UCSD-AML1 (cell line): ENCODE measurements around the gene NFATC4.

Experiments
- DNase-seq: peaks from one replicate; lab custom pipeline; 2025; ENCODE audit not compliant: unreplicated experiment; lab: John Stamatoyannopoulos, UW

Gene NFATC4

DNA sequence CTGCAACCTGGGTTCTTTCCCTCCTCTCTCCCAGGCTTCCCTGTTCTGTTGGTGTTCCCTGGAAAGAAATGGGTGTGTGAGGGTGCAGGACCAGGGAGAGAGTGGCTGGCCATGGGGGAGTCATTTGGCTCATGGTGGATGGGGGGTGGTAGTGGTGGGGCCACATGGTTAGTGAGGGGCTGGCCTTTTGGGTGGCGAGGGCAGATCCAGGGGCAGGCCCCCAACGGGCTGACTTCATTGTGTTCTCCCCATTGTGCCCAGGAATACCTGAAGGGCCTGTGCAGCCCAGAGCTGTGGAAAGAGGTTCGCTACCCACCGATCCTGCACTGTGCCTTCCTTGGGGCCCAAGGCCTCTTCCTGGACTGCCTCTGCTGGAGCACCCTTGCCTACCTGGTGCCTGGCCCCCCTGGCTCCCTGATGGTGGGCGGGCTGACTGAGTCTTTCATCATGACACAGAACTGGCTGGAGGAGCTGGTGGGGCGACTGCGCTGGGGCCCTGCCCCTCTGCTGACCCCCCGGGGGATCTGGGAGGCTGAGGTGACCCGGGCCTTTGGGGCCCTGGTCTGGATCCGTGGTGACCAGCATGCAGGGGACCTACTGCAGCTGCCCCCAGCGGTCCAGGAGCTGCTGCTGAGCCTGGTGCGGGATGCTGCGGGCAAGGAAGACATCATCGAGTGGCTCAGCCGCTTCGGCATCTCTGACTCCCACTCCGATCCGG lies 39.8 kb downstream of the NFATC4 start:
- DNase-seq = no peak

DNA sequence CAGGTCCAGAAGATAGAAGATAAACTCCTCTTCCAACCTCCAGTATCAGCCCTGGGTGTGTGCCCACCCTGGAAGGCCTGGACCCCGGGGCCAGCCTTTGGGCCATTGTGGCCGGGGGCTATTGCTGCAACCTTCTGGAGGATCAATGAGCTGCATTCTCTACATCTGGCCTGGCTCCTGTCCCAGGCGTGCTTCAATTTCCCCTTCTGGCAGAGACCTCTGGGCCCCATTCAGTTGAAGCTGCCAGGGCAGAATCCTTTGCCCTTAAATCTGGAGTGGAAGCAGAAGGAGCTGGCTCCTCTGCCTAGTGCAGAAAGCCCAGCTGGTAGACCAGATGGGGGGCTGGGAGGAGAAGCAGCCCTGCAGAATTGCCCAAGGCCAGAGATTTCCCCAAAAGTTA lies 40.8 kb downstream of the NFATC4 start:
- DNase-seq = no peak

DNA sequence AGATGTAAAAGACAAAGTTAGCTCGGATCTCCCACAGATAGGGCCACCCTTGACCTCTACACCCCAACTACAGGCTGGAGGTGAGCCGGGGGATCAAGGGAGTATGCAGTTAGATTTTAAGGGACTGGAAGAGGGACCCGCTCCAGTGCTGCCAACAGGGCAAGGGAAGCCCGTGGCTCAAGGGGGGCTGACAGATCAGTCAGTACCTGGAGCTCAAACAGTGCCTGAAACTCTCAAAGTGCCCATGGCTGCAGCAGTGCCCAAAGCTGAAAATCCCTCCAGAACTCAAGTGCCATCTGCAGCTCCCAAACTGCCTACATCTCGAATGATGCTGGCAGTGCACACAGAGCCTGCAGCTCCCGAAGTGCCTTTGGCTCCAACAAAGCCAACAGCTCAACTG lies 41.2 kb downstream of the NFATC4 start:
- no peak for DNase-seq

DNA sequence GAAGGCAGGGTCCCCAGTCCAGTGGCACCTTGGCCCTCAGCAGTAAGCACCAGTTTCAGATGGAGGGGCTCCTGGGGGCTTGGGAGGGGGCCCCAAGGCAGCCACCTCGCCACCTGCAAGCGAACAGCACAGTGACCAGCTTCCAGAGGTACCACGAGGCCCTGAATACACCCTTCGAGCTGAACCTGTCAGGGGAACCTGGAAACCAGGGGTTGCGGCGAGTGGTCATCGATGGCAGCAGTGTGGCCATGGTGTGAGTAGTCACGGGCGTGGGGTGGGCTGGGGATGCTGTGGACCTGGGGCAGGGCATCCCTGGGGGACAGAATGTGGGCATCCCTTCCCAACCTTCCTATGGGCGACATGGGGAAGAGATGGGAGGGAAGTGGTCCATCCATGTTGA lies 42.0 kb downstream of the NFATC4 start:
- DNase-seq = no peak

DNA sequence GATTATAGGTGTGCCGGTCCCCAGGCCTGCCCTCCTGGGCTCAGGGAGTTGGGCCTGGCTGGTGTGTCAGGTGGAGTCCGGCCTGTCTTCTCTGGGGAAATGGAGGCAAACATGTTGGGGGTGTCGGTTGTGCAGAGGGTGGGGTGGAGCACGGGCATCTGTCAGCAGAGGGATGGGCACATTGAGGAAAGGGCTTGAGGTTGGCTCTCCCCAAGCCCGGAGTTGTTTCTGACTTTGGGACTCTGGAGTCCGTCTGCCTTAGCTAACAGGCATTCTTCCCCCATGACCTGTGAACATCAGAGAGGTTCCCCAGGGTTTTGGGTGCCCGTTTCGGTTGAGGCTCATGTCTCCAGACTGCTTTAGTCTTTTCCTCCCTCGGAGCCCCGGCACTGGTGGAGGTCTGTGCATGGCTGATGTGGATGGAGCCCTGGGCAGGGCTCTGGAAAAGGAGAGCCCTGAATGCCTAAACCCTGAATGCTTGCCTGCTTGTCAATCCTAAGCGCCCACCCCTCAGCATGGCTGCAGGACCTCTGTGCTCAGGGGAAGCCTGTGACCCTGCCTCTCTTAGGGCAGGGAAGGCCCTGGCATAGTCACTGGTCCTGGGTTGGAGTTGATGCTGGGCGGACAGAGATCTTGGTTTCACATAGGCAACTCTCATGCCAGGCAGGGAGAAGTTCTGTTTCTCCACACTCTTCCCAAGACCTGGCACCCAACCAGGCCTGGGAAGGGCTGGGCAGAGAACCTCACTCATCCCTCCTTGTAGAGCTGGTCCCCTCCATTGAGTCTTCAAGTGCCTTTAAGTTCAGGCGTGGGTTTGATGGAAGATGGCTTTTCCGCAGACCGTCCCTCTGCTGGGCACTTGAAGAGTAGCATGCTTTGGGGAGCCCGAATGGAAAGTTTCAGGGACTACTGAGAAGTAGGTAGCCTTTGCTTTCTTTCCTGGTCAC lies 43.7 kb downstream of the NFATC4 start:
- DNase-seq = peak; percentile 53

DNA sequence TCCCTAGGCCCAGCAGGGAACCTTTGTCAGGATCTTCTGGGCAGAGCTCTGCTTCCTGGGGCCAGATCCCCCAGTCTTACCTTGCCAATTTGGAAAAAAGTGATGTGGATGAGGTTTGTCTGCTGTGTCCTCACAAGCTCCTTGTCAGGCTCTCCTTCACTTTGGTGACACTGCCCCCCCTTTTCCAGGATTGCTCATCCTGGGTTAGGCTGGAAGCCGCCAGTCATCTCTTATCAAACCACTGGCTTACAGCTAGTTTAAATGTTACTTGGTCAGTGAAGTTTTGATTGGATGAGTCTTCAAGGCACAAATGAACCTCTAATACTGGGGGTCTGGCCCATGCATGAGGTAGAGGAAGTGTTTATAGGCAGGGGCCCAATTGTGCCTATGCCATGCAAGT lies 46.1 kb downstream of the NFATC4 start:
- DNase-seq = no peak

DNA sequence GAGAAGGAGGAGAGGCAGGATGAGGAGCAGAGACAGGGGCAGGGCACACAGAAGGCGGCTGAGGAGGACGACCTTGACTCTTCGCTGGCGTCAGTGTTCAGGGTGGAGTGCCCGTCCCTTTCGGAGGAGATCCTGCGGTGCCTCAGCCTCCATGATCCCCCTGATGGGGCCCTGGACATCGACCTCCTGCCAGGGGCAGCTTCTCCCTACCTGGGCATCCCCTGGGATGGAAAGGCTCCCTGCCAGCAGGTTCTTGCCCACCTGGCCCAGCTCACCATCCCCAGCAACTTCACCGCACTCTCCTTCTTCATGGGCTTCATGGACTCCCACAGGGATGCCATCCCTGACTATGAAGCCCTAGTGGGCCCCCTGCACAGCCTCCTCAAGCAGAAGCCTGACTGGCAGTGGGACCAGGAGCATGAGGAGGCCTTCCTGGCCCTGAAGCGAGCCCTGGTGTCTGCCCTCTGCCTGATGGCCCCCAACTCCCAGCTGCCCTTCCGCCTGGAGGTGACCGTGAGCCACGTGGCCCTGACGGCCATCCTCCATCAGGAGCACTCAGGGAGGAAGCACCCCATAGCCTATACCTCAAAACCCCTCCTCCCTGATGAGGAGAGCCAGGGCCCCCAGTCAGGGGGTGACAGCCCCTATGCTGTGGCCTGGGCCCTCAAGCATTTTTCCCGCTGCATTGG lies 46.9 kb downstream of the NFATC4 start:
- DNase-seq = no peak

DNA sequence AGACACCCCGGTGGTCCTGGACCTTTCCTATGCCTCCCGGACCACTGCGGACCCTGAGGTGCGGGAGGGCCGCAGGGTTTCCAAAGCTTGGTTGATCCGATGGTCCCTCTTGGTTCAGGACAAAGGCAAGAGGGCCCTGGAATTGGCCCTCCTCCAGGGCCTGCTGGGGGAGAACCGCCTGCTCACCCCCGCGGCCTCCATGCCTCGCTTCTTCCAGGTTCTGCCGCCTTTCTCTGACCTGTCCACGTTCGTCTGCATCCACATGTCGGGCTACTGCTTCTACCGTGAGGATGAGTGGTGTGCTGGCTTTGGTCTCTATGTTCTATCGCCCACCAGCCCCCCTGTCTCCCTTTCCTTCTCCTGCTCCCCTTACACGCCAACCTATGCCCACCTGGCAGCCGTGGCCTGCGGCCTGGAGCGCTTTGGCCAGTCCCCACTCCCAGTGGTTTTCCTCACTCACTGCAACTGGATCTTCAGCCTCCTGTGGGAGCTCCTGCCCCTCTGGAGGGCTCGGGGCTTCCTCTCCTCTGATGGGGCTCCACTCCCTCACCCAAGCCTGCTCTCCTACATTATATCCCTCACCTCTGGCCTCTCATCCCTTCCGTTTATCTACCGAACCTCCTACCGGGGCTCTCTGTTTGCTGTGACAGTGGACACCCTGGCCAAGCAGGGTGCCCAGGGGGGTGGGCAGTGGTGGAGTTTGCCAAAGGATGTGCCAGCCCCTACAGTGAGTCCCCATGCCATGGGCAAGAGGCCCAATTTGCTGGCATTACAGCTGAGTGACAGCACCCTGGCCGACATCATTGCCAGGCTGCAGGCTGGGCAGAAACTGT lies 47.7 kb downstream of the NFATC4 start:
- DNase-seq = no peak

DNA sequence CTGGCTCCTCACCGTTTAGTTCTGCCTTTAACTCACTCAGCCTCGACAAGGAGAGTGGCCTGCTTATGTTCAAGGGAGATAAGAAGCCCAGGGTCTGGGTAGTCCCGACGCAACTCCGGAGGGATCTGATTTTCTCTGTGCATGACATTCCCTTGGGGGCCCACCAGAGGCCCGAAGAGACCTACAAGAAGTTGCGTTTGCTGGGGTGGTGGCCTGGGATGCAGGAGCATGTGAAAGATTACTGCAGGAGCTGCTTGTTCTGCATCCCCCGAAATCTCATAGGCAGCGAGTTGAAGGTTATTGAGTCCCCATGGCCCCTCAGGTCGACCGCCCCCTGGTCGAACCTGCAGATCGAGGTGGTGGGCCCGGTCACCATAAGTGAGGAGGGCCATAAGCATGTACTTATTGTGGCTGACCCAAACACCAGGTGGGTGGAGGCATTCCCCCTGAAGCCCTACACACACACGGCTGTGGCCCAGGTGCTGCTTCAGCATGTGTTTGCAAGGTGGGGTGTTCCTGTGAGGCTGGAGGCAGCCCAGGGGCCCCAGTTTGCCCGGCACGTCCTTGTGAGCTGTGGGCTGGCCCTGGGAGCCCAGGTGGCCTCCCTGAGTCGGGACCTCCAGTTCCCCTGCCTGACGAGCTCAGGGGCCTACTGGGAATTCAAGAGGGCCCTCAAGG lies 48.4 kb downstream of the NFATC4 start:
- no peak for DNase-seq

DNA sequence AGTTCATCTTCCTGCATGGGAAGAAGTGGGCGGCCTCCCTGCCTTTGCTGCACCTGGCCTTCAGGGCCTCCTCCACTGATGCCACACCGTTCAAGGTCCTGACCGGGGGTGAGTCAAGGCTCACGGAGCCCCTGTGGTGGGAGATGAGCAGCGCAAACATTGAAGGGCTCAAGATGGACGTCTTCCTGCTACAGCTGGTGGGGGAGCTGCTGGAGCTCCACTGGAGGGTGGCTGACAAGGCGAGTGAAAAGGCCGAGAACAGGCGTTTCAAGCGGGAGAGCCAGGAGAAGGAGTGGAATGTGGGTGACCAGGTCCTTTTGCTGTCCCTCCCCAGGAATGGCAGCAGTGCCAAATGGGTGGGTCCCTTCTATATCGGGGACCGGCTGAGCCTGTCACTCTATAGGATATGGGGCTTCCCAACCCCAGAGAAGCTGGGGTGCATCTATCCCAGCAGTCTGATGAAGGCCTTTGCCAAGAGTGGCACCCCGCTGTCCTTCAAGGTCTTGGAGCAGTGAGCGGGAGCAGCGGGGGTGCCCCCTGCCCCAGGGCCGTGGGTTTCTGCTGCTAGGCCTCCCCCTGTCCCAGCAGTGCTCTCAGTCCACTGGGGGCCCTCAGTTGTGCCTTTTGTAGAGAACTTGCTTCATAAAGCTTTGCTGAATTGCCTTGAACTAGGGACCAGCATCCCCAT lies 49.1 kb downstream of the NFATC4 start:
- DNase-seq = no peak

DNA sequence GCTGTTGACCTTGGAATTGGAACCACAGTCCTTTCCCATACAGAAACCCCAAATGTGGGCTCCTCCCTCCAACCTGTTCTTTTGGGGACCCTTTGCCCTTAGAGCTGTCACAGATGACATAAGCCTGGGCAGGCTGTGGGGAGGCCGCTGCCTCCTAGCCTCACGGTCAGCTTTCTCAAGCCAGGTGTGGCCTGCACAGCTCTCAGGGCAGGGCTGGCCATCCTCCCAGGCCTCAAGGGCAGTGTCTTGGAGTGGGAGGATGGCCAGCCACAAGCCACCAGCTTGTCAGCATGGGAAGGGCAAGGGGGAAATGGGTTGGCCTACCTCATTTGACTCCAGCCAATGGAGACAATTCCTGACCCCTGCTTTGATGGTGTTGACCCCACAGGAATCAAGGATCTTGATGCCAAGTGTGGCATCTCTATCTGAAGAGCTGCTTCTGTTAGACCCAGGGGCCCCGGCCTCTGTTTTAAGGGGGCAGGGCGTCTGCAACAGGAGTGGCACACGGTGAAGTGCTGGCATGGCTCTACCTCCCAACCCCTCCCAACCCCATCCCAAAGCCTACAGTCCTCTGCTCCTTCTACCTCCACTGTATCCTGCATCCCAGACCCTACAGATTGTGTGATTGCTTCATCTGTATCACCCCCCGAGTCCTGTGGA lies 50.0 kb downstream of the NFATC4 start:
- no peak for DNase-seq

DNA sequence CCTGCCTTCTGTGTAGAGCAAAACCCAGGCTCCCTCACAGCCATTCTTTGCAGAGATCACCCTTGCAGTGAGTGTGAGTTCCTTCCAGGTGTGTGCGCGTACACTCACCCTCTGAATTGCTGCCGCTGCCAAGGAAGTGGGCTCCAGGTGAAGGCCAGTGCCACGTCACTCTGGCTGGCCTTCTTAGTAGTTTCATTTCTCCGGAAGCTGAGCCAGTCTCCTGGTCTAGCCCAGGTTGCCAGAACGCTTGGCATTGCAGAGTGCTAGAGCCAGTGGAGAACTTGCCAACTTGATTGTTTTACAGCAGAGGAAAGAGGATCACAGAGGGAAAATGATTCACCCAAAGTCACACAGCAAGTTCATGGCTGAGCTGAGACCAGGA lies 50.5 kb downstream of the NFATC4 start:
- no peak for DNase-seq

DNA sequence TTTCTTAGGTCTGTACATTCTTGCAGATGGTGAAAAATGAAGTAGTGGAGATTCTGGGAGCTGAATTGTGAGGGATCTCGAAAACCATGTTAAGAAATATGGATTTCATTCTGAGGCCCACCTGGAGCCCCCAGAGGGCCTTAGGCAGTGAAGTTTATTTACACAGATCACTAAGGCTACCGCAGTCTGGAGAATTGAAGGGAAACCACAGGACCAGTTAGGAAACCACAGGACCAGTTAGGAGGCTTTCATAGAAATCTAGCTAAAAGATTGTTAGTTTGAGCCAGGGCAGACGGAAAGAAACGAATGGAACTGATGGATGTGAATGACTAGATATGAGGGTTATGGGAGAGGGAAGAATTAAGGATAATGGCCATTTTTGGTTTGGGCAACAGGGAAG lies 54.3 kb downstream of the NFATC4 start:
- no peak for DNase-seq

DNA sequence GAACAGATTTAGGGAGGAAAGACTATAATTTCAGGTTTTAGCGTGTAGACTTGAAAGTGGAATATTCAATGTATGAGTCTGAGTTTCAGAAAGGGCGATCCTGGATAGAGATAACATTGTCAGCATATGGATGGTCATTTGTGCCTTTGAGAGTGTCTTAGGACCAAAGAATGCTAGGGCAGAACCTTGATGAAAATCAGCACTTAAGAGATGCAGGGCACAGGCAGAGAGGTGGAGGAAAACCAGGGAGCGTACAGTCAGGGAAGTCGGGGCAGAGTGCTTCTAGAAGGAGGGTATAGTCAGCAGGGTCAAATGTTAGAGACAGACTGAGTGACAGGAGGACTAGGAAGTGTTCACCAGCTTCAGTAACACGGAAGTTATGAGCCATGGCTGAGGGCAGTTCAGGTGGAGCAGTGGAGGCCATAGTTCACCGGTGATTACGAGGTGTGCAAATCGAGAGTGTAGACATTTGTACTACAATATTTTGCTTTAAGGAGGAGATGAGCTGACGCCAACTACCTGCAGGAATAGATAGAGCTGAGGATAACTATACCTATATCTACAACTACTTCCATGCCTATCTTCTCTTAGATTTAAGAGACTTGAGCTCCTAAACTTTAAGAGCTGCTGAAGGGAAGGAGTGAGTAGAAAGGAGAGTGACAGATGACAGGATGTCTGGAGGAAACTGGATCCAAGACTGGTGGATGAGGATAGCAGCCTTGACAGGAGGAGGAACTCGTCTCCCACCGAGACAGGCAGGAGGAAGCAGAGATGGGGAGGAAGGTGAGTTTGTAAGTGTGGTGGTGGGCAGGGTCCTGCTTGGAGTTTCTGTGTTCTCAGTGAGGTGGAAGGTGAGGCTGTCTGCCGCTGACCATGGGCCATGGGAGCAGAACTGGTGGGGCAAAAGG lies 55.0 kb downstream of the NFATC4 start:
- DNase-seq = no peak

DNA sequence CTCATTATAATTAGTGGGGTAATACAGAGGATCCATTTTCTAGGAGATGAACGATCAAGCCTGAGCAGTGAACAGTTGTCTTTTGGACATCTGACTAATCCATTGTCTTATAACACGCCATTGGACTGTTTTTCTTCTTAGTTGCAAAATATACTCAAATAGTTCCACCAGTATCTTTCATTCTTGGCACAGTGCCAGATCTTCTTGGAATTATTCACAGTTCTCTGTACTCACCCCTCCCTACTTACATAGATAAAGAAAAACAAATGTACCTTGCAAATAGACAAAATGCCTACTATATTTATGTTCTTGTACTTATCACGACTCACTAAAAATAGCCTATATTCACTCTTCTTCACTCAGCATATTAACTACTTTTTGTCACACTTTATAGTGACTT lies 57.7 kb downstream of the NFATC4 start:
- no peak for DNase-seq

DNA sequence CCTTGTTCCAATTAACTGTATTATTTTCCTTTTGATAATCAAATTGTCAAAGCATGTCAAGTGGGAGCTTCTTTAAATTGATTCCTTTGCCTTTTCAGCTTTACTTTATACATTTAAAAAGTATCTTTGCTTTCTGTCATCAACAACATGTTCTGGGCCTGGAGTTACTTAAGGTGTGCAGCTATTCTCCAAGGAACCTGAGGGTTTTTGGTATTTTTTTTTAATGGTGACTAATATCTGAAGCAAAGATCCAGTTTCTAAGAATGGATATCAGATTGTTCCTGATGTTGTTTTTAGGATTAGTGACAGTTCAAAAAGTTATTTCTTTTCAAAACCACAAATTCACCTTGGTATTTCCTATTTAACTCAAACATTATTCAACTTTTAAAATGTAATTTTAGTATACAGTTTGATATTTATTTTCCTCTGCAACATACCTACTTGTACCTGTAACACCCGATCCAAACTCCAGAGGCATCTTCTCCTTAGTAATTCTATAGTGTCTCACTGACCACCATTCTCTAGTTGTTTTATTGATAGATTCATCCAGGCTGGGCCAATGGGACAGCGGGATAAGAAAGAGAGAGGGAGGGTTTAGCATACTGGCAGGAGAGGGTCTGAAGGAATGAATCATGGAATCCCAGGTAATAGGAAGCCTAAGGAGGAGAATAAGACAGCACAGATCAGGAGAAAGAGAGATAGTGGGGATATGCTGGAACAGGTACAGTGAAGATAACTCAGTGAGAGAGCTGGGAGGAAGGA lies 58.3 kb downstream of the NFATC4 start:
- no peak for DNase-seq

DNA sequence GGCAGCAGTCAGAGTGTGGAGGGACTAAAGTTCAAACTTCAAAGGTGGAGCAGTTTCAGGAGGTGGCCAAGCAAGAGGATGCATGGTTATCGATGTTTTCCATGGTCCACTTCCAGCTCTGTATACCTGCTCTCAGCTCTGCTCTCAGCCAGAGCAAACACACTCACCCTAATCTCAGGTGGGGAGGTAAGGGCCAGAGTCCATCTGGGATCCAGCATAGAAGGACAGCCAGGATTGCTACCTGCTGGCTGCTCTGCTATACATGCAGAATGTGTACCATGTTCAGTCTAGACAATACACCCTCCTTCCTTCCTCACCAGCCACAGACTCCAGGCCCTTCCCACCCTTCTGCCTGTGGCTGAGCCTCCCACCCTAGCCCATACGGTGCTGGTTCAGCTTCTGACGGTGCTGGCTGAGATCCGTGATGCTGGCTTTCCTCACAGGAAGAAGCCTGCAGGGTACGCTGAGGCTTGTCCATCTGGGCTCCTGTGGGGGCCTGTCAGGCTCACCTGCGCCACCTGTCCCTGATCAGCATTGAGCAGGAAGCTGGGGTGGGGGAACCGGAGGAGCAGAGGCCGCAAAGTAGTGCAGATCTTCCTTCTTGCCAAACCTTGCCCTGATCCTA lies 59.0 kb downstream of the NFATC4 start:
- DNase-seq = peak; percentile 49
